ENCODE measurements around the gene HTRA1.

HTRA1 gene

DNA sequence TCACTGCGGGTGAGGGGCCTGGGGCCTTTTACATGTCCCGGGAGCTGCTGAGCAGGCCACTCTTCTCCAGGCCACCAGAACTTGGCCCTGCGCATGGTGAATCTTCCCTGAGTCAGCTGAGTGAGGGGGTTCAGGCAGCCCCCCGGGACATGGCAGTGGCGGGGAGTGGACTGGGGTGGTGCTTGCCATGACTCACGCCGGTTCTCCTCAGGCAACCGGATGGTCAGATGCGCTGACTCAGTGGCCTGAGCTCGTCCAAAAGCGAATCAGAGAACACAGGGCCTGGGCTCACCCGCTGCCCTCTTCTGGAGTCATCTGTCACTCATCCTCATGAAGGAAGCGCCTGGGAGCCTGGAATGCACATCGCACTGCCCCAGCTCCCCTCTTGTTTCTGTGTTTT is 33.5 kb downstream of the HTRA1 start:
- DNase-seq (ENCODE audit: low read depth, low spot score), result peak; percentile 79

DNA sequence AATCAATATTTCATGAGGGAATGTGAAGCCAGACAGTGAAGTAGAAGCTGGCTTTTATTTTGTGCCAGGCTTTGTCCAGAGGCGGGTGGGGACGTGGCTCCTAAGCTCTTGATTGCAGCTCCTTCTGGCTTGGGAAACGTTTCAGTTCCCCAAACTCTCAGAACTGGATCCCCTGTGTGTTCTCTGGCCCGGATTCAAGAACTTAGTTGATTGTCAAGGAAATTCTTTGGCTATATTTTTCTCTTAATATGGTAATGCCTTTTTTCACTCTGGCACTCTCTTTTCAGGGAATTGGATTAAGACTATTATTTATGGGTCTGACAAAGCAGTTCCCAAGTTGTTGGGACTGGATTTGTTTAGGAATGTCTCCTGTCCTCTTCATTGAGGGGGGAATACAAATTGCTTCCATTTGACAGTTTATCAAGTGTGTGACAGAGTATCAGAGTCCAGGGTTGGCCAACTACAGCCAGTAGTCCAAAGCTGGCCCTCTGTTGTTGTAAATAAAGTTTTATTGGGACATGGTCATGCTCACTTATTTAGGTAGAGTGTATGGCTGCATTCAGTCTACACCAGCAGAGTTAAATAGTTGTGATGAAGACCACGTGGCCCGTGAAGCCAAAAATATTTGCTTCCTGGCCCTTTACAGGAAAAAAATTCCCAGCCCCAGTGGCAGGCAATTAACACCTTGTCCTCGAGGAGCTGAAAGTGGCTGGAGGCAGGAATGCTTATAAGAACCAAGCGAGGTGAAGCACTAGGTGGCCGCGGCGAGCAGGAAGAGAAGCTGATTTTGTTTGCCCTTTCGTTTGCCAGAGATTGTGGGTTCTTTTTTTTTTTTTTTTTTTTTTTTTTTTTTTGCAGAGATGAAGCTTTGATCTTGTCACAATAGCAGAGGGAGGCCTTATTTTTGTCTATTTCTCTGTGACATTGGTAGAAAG is 34.3 kb downstream of the HTRA1 start:
- peak; percentile 83 for DNase-seq (ENCODE audit: low read depth, low spot score)

DNA sequence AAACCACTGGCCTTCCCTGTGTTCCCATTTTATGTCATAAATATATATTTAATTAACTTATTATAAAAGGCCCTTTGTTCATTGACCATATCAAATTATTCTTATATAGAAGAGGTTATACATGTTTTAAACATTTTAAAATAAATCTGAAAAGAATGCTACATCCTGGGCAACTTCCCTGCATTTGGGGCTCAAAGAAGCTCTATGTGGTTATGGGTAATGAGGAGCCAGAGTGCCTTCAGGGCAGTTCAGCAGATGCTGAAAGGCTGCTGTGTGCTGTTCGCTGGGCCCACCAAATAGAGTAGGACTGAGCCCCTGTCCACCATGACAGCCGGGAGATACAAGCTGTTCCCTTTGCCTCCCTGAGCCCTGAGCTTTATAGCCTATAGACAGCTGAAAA is 35.9 kb downstream of the HTRA1 start:
- no peak for DNase-seq (ENCODE audit: low read depth, low spot score)

DNA sequence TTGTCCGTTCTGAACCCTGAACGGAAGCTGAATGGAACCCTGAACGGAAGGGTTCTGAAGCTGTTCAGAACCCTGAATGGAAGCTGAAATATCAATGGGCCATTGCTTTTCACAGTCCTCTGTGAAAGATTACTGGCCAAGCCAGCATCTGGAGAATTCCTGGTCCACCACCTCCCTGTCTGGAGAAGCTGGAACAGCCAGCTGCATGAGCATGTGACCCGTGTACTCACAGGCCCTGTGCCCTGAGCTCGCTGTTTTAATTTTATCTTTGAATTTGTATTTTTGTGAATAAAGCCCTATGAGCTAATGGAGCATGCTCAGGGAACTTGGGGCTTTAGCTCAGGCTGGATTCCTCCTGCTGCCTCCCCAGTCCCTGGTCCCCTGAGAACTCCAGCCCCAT is 37.2 kb downstream of the HTRA1 start:
- no peak for DNase-seq (ENCODE audit: low read depth, low spot score)

DNA sequence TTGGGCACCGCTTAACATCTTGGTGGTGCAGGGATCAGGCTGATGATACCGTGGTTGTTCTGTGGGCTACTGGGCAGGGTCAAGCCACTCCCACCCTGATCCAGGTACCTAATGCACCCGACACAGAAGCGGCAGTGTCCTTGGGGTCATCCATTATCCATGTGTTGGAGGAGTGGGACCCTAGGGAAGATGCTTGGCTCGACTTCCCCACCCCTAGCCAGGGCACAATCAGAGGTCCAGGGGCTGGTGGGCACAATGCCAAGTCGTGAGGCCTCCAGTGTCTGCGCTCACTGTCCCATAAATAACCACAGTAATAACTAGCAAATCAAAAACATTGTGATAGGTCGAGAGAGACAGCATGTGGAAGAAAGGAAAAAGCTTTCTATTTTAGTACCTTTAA is 37.7 kb downstream of the HTRA1 start:
- DNase-seq (ENCODE audit: low read depth, low spot score), result no peak

DNA sequence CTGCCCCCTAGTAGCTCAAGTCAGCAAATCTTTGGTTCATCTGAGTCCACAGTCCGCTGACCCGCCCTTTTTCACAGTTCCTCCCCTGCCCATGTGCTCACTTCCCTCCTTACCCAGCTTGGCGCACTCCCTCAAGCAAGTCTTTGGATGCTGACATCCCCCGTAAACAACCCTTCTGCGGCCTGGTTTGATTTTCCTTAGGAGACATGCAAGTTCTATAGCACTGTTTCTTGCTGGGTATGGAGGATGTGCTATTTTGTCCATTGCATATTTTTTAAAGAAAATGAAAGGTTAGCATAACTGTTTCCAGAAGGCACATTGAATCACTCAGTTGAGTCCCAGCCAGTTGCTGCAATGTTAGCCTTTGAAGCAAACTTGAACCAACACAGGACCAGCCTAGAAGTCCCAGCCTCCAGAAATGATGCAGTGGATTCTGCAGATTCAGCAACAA is 38.2 kb downstream of the HTRA1 start:
- DNase-seq (ENCODE audit: low read depth, low spot score), result no peak

DNA sequence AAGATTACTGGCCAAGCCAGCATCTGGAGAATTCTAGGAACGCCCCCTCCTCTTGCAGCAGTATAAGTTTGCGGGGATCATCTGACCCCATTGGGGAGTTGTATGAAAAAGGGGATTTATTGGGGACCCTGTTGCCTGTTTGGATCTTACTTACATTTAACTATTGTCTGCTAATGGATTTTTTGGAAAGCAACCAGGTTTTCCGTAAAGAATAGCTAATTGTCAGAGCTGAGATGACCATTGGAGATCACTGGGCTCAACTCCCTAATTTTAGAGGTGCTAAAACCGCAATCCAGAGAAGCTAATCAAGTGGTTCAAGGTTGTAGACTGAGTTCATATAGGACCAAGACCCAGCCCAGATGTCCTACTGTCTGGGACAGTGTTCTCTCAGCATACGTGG is 38.8 kb downstream of the HTRA1 start:
- no peak for DNase-seq (ENCODE audit: low read depth, low spot score)

DNA sequence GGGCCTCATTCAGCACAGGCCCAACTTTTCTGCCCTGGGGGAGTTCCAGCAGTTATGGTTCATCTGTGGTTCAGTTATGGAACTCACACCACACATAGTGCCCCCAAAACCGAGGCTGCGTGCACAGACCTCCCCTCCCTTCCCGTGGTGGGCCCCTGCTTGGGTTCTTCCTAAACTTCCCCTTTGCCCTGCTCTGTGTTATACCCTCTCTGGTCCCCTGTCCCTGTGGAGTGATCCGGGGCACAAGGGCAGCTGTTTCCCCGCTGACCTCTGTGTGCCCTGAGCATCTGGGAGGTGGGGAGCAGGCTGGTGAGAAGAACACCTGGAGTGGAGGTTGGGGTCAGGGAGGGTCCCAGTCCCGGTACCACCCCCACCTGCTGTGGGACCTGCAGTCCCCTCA is 39.4 kb downstream of the HTRA1 start:
- no peak for DNase-seq (ENCODE audit: low read depth, low spot score)

DNA sequence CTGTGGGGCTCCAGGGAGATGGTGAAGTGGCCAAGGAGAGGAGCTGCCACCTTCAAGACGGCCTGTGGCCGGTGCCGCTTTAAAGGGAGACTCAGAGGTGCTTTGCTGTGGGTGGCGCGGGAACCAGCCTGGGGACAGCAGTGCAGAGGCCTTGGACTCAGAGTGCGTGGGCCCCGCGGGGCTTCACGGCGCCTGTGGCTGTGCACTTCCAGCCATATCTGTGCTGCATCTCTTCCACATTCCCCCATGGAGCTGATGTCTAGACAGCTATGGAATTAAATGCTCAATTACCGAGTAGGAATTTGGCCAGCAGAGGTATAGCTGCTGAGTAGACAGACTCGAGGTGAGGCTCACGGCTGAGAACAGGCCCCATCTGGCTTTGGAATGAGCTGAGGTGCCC is 41.7 kb downstream of the HTRA1 start:
- DNase-seq (ENCODE audit: low read depth, low spot score), result peak; percentile 45

DNA sequence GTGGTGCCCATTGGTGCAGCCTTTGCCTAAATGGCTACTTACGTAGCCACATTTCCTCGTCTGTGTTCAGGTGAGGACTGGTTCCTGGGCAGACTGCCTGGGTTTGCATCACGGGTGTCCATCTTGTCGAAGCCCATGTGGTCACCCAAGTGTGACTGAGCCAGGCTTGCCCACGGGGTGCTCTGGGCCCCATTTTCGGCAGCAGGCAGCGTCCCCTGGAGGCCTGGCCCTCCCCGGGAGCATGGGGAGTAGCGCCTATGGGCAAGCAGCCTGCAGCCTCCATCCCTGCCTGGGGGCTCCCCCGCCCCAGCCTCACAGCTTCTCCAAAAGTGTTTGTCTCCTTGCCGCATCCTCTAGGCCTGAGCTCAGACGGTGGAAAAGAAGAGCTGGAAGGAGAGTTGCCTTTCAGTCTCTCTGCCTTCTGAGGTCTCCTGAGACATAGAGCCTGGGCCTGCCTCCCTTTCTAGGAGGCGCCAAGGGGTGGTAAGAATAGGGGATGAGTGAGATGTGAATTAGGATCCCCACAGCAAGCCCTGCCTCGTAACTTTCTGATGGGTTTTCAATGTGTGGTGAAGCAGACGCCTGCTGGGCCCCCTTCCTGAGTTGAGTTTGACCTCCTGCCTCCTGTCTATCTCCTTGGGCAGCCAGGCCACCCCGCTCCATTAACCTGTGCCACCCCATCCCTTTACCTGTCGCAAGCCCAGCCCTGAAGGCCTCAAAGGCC is 42.7 kb downstream of the HTRA1 start:
- DNase-seq (ENCODE audit: low read depth, low spot score), result no peak

DNA sequence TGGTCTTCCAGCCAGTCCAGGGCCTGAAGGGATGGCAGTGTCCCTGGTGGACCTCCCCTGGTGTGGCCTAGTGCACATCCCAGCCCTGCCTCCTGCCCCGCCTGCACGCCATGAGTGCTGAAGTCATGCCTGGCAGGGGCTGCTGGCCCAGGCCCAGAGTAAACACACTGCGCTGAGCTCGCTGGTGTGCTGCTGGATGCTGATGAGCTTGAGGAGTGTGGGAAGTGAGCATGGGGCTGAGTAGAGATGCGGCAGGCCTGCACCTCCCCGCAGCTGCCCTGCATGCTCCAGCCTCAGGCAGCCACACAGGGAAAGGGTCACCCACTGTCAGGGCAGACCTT is 43.2 kb downstream of the HTRA1 start:
- DNase-seq (ENCODE audit: low read depth, low spot score), result peak; percentile 97

DNA sequence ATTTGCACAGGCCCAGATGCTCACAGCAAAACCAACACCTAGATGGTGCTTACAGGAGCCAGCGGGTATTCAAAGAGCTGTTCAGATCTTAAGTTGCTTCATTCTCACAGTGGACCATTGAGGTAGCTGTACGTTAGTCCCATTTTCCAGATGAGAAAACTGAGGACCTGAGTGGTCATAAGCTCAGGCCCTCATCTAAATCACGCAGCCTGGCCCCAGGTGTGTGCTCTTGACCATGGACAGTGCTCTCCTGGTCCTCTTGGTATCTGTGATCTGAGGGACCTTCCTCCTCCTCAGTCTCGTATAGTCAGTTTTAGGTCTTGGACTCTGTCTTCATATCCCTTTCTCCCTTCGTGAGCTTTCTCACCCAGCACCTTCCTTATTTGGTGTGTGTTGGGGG is 43.7 kb downstream of the HTRA1 start:
- DNase-seq (ENCODE audit: low read depth, low spot score), result no peak

DNA sequence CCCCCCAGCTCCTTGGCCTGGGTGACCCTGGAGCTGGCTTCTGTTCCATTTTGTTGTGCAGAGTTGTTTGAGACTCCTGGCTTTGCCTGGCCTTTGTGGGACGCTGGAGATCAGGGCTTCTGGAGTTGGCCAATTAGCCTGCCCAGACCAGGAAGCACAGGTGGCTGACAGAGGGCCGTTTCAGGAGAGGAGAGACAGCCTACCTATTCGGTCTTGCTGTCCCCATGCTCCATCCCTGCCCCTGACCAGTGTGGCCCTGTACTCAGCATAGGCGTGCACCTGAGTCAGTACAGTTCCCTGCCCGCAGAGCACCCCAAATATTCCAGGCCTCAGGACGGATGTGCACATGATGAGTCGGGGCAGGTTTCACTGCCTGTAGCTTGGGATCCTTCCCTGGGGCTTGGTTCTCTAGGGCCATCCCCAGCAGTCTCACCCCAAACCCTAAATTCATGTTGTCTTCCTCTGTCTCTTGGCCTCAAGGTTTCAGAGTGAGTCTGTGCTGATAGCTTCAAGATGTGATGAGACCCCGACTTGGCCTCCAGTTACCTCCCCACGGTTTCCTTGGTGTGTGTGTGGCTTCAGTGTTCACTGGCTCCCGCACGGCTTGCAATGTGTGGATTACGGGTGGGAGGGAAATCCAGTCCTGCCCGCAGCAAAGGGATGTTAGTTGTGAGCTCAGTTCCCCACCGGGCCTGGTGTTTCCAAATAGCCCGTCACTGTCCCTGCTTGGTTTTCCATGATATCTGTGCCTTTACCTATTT is 44.7 kb downstream of the HTRA1 start:
- DNase-seq (ENCODE audit: low read depth, low spot score), result no peak

DNA sequence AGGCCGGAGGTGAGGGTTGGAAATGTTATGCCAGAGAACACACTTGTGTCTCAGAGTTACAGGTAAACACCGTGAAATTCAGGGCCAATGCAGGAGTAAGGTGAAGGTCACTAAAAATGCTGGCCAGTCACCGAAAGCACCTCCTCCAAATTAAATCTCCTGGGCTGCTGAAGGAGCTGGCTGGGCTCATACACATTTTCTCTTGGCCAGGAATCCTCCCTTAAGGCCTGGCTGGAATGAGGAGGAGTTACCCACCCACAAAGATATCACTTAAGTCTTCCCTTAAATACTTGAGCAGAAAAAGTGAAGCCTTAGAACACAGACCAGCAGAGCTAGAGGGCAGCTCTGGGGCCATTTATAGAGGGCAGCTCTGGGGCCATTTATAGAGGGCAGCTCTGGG is 46.3 kb downstream of the HTRA1 start:
- no peak for DNase-seq (ENCODE audit: low read depth, low spot score)

DNA sequence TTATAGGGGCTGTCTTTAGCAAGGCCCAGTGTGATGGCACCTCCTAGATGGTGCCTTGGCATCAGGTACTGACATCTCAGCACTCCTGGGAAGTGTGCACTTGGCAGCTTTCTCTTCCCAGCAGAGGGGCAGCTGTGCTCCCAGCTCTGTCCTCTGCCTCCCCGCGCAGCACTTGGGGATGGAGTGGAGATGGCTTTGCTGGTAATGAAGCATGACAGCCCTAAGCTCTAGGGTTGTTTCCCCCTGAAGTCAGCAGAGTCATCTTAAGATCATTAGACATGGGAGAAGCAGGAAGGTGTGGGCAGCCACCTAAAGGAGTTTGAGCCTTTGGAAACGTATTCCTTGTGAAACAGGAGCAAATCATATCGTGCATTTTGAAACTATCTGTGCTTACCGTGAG is 46.7 kb downstream of the HTRA1 start:
- DNase-seq (ENCODE audit: low read depth, low spot score), result no peak

DNA sequence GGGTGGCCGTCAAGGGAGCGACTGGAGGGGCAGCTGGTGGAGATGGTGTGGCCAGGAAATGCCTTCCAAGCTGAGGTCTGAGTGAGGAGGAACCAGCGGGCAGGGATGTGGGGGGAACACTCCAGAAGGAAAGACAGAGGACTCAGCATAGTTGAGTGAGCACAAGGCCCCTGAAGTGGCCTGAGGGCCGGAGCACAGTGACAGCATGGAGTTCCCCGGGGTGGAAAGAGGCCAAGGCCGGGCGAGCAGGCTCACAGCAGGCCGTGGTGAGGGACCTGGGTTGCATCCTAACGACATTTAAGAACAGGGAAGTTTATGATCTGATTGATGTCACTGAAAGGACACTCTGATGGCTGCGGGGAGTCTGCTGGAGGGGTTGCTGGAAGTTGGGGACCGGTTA is 48.0 kb downstream of the HTRA1 start:
- no peak for DNase-seq (ENCODE audit: low read depth, low spot score)

DNA sequence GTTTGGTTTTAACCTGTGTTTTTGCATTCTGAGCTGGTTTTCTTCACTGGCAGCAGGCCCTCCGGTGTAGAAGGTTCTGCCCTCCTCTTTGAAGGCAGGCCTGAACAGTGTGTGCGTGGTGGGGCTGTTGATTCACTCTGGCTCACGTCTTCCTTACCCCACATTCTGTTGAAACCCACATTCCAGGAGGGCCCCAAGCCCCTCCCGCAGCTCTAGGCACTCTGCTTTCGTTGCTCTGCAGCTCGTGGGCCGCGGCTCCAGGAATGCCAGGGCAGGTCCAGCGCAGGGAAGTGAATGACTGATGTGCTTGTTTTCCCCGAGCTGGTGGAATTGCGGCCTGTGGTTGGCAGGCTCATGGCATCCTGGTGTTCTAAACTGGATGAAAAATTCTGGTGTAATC is 49.0 kb downstream of the HTRA1 start:
- peak; percentile 80 for DNase-seq (ENCODE audit: low read depth, low spot score)

DNA sequence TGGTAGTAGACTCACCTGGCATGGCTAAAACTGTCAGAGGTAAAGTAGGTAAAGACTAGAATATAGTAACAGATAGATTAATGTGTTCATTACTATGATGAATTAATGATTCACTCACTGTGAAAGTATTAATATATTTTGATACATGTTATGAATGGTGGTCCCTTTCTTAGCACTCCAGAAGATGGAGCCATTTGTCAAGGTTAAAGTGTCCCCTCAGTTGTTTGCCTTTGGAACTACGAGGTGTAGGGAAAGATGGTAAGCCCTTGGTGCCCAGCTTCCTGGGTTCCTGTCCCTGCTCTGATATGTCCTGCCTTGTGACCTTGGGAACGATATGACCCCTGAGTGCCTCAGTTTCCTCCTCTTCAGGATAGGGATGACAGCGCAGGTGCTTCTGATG is 49.4 kb downstream of the HTRA1 start:
- no peak for DNase-seq (ENCODE audit: low read depth, low spot score)

DNA sequence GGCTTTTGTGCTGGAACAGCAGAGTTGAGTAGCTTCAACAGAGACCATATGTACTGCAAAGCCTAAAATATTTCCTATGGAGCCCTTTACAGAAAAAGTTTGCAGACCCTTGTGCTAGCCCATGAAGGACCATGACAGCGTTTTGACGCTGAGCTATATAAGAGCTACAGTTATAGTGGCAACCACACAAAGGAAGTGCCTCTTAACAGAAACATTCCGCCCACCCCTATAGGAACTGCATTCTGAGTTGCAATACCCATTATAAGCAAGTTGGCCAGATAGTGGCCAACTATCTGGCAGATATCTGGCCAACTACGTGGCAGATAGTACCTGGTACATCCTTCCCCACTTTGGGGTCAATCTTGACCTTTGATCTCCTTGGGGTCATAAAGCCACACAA is 51.7 kb downstream of the HTRA1 start:
- no peak for DNase-seq (ENCODE audit: low read depth, low spot score)

DNA sequence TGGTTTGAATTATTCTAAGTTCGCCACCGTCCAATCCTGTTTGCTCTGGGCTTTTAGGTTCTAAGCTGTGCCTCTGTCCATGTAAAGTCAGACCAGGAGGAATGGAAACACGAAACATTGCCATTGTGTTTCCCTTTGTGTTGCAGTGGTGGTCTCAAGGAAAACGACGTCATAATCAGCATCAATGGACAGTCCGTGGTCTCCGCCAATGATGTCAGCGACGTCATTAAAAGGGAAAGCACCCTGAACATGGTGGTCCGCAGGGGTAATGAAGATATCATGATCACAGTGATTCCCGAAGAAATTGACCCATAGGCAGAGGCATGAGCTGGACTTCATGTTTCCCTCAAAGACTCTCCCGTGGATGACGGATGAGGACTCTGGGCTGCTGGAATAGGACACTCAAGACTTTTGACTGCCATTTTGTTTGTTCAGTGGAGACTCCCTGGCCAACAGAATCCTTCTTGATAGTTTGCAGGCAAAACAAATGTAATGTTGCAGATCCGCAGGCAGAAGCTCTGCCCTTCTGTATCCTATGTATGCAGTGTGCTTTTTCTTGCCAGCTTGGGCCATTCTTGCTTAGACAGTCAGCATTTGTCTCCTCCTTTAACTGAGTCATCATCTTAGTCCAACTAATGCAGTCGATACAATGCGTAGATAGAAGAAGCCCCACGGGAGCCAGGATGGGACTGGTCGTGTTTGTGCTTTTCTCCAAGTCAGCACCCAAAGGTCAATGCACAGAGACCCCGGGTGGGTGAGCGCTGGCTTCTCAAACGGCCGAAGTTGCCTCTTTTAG is 52.9 kb downstream of the HTRA1 start:
- no peak for DNase-seq (ENCODE audit: low read depth, low spot score)

DNA sequence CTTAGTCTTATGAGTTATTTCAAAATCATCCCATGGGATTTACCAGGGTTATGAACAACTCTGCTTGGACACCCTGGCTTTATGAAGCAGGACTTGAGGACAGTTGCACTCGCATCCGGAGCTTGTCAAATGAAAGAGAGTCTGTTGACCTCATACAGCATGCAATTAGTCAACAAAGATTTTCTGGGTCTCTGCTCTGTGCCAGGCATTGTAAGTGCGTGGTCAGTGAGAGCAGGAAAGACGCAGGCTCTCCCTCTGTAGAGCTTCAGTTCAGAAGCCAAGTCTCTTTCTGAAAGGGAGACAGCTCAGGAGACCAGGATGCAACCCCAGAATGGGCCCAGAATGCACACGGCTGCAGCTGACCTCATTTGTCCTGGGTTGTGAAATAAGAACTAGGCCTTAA is 53.7 kb downstream of the HTRA1 start:
- no peak for DNase-seq (ENCODE audit: low read depth, low spot score)
